CD14-positive monocyte (primary cell): ENCODE data around the gene CHAT. TPM values are rescaled to one million over a fixed set of nuclear protein-coding genes. Genes with fewer than 3 reads are reported as not detected.

Experiments used
- DNase-seq, 3 donors: peaks; one replicate each; pipeline ENCODE4 v3.0.0-alpha.2; 2011 to 2022
- H2AFZ ChIP-seq: 2 replicates; pipeline ENCODE4 v1.6.0; 2012; ENCODE audit warnings: mild to moderate bottlenecking, low read depth, low read length, inconsistent platforms; ENCODE audit not compliant: insufficient read depth, poor library complexity, severe bottlenecking
- H3K27ac ChIP-seq, 2 donors: 1 replicate in 1 of 2; 2 replicates in 1 of 2; pipeline ENCODE4 v1.5.1; 2012 to 2013; ENCODE audit warnings: low read length in 2 of 2, control low read depth in 1 of 2, inconsistent platforms in 1 of 2, low read depth in 1 of 2, mild to moderate bottlenecking in 1 of 2
- H3K27me3 ChIP-seq, 2 donors: one replicate each; pipeline versions ENCODE4 v1.6.0 to v1.6.1; 2011 to 2013; ENCODE audit warnings: low read length in 2 of 2; ENCODE audit not compliant: control insufficient read depth in 2 of 2, insufficient read depth in 2 of 2
- H3K36me3 ChIP-seq, 2 donors: replicated peaks in 1 of 2; 1 replicate in 1 of 2; 2 replicates in 1 of 2; pipeline versions ENCODE4 v1.5.1 to v1.6.1; 2012 to 2013; ENCODE audit warnings: low read length in 2 of 2, control low read depth in 1 of 2, inconsistent platforms in 1 of 2, mild to moderate bottlenecking in 1 of 2; ENCODE audit not compliant: insufficient read depth in 2 of 2, control insufficient read depth in 1 of 2
- H3K4me1 ChIP-seq, 2 donors: 1 replicate in 1 of 2; 2 replicates in 1 of 2; pipeline versions ENCODE4 v1.5.1 to v1.6.1; 2012 to 2013; ENCODE audit warnings: low read length in 2 of 2, control low read depth in 1 of 2, inconsistent platforms in 1 of 2, mild to moderate bottlenecking in 1 of 2, moderate library complexity in 1 of 2; ENCODE audit not compliant: insufficient read depth in 2 of 2, control insufficient read depth in 1 of 2
- H3K4me2 ChIP-seq: replicated peaks from 2 replicates; pipeline ENCODE3; 2012; ENCODE audit warnings: low read length, moderate library complexity, mild to moderate bottlenecking; ENCODE audit not compliant: poor library complexity, severe bottlenecking; ENCODE audit errors: extremely low read depth
- H3K4me3 ChIP-seq, 3 experiments: fragments of 200-600 bp in 1 of 3; sonication (generic) in 1 of 3; replicated peaks in 1 of 3; 1 replicate in 2 of 3; 2 replicates in 1 of 3; pipeline ENCODE4 v1.5.1; 2011 to 2013; ENCODE audit warnings: low read length in 3 of 3, mild to moderate bottlenecking in 3 of 3, control low read depth in 2 of 3, low read depth in 2 of 3, inconsistent platforms in 1 of 3, moderate library complexity in 1 of 3
- H3K79me2 ChIP-seq: 2 replicates; pipeline ENCODE4 v1.6.0; 2012; ENCODE audit warnings: mild to moderate bottlenecking, control low read depth, inconsistent platforms, low read length, moderate library complexity; ENCODE audit not compliant: insufficient read depth
- H3K9ac ChIP-seq: 2 replicates; pipeline ENCODE4 v1.6.0; 2017; ENCODE audit warnings: low read length, mild to moderate bottlenecking; ENCODE audit not compliant: insufficient read depth, poor library complexity, severe bottlenecking
- H3K9me3 ChIP-seq, 2 donors: replicated peaks in 1 of 2; 1 replicate in 1 of 2; 2 replicates in 1 of 2; pipeline versions ENCODE4 v1.5.1 to v1.6.1; 2012 to 2013; ENCODE audit warnings: low read length in 2 of 2, control low read depth in 1 of 2; ENCODE audit not compliant: control insufficient read depth in 1 of 2, insufficient read depth in 1 of 2
- H4K20me1 ChIP-seq: 2 replicates; pipeline ENCODE4 v1.6.0; 2012; ENCODE audit warnings: mild to moderate bottlenecking, low read length, control low read depth, moderate library complexity; ENCODE audit not compliant: insufficient read depth
- H3K27ac Mint-ChIP-seq, 7 donors: one replicate each; pipeline ENCODE4 v1.8.0; 2020; ENCODE audit warnings: mild to moderate bottlenecking in 7 of 7, mixed read lengths in 7 of 7, moderate library complexity in 6 of 7, inconsistent platforms in 2 of 7
- H3K27me3 Mint-ChIP-seq, 3 donors: one replicate each; pipeline ENCODE4 v1.8.0; 2021 to 2022; ENCODE audit warnings: low read depth in 3 of 3, mild to moderate bottlenecking in 3 of 3, mixed read lengths in 3 of 3, moderate library complexity in 3 of 3, inconsistent platforms in 1 of 3
- H3K36me3 Mint-ChIP-seq, 2 donors: one replicate each; pipeline ENCODE4 v1.8.0; 2020; ENCODE audit warnings: mixed read lengths in 2 of 2, inconsistent platforms in 1 of 2, mild to moderate bottlenecking in 1 of 2
- H3K4me1 Mint-ChIP-seq: one replicate; pipeline ENCODE4 v1.8.0; 2020; ENCODE audit warnings: mild to moderate bottlenecking, mixed read lengths
- H3K4me3 Mint-ChIP-seq, 2 donors: one replicate each; pipeline ENCODE4 v1.8.0; 2020; ENCODE audit warnings: mild to moderate bottlenecking in 2 of 2, mixed read lengths in 2 of 2, moderate library complexity in 1 of 2
- H3K9me3 Mint-ChIP-seq, 7 donors: one replicate each; pipeline ENCODE4 v1.8.0; 2020 to 2022; ENCODE audit warnings: mixed read lengths in 7 of 7, mild to moderate bottlenecking in 6 of 7, moderate library complexity in 6 of 7, inconsistent platforms in 2 of 7
- WGBS: methylation state at CpG from one replicate; pipeline ENCODE4 v1.1.5; 2013; ENCODE audit warnings: missing lambda C conversion rate; ENCODE audit not compliant: insufficient coverage; 5-methylcytosine and 5-hydroxymethylcytosine counted together
- intact Hi-C, 2 donors: fragments of 100-400 bp; cut with micrococcal nuclease; formaldehyde crosslinking; loops; one replicate each; pipeline versions ENCODE4 v1.15.0 to v1.15.1; 2023
- polyA plus RNA-seq, 3 donors: library from polyadenylated mRNA; depleted of rRNA in 1 of 3; unstranded in 2 of 3; stranded (reverse) in 1 of 3; fragments of 300-500 nt in 2 of 3; fragments of >200 nt in 1 of 3; fragmentation: Illumina TruSeq in 2 of 3; gene quantifications; 1 replicate in 2 of 3; 2 replicates in 1 of 3; pipeline ENCODE4 v1.2.3, GENCODE V29; 2012 to 2021
- TF ChIP-seq, protein P1 (sequence below): fragments of 200-600 bp; IDR thresholded peaks from one replicate; pipeline ENCODE4 v1.8.0; 2022; ENCODE audit warnings: antibody characterized with exemption, mild to moderate bottlenecking

The CHAT gene
- polyA plus RNA-seq, 3 donors: not detected

DNA sequence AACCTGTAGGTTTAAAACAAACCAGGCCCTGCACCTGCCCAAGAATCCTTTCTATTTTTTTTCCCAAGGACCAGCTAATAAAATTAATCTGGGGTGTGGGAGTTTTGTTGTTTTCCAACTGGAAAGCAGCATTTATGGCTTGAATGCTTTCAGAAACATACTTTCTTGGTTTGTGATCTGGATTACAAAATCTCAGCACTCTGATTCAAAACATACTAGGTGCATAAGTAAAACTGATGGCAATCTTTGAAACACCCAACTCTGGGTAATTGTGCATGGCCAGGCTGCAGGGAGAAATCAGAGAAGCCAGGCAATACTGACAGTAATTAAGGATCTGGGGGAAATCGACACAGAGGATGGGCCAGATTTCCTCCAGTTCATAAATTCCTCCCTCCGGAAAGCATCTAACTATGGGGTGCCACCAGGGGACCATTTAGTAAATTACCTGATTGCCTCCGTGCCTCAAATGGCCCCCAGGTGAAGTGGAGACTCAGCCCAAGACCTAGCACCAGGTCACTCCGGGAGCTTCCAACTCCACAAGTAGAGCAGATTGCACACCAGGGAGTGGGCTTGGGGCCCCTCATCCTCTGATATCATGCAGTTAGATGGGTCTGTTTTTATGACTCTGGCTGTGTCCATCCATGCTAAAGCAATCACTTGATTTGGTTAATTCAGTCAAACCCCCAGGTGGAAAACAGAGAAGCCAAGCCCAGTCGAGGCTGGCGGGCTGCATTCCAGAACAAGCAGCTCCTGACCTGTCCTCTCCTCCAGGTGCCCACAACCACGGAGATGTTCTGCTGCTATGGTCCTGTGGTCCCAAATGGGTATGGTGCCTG lies 50.4 kb downstream of the CHAT start:
- TF ChIP-seq, protein P1, sequence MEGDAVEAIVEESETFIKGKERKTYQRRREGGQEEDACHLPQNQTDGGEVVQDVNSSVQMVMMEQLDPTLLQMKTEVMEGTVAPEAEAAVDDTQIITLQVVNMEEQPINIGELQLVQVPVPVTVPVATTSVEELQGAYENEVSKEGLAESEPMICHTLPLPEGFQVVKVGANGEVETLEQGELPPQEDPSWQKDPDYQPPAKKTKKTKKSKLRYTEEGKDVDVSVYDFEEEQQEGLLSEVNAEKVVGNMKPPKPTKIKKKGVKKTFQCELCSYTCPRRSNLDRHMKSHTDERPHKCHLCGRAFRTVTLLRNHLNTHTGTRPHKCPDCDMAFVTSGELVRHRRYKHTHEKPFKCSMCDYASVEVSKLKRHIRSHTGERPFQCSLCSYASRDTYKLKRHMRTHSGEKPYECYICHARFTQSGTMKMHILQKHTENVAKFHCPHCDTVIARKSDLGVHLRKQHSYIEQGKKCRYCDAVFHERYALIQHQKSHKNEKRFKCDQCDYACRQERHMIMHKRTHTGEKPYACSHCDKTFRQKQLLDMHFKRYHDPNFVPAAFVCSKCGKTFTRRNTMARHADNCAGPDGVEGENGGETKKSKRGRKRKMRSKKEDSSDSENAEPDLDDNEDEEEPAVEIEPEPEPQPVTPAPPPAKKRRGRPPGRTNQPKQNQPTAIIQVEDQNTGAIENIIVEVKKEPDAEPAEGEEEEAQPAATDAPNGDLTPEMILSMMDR: no peak
- 96% methylated on average over 3 of the region's 7 CpGs for WGBS
- Mint-ChIP-seq H3K36me3 (no peaks in the 10 kb centered on the region), H3K4me1 (no peaks in the 10 kb centered on the region), H3K27ac (no peak overlapping the region), H3K27me3 (peaks cover 0 to 20% (median 5%) of the 10 kb centered on the region in 3 donors), H3K4me3 (no peak overlapping the region), H3K9me3 (peaks cover 5 to 12% (median 8%) of the 10 kb centered on the region in 7 donors)
- no peak overlapping the region for H3K4me2 ChIP-seq
- no peak overlapping the region for H3K27ac ChIP-seq
- no peaks in the 10 kb centered on the region for H4K20me1 ChIP-seq
- intact Hi-C loops: no loop called here
- H3K4me1 ChIP-seq: no peaks in the 10 kb centered on the region
- H3K4me3 ChIP-seq: no peak overlapping the region
- H3K36me3 ChIP-seq: no peaks in the 10 kb centered on the region
- no peaks in the 10 kb centered on the region for H3K27me3 ChIP-seq
- no peak overlapping the region for H2AFZ ChIP-seq
- DNase-seq: no peak
- no peaks in the 10 kb centered on the region for H3K79me2 ChIP-seq
- no peak overlapping the region for H3K9ac ChIP-seq
- H3K9me3 ChIP-seq: peaks cover 4 to 9% of the 10 kb centered on the region in 2 donors

DNA sequence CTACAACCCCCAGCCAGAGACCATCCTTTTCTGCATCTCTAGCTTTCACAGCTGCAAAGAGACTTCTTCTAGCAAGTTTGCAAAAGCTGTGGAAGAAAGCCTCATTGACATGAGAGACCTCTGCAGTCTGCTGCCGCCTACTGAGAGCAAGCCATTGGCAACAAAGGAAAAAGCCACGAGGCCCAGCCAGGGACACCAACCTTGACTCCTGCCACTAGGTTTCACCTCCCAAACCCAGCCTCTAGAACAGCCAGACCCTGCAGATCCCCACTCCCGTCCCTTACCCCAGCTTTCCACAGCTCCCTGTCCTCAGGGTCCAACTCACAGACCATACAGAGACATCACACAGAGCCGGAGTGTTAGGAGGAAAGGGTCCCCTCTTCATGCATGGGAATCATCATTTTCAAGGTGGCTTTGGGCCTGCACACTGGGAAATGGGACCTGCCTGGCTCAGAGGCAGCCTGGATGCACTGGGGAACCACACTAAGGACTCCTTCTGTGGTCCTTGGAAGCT lies 51.1 kb downstream of the CHAT start:
- Histone ChIP-seq H3K27me3 (no peaks in the 10 kb centered on the region), H4K20me1 (no peaks in the 10 kb centered on the region), H3K79me2 (no peaks in the 10 kb centered on the region), H3K9me3 (peaks cover 0 to 3% of the 10 kb centered on the region in 2 donors), H3K27ac (no peak overlapping the region), H3K9ac (no peak overlapping the region), H3K4me3 (no peak overlapping the region), H3K4me2 (no peak overlapping the region), H3K4me1 (no peaks in the 10 kb centered on the region), H3K36me3 (no peaks in the 10 kb centered on the region), H2AFZ (no peak overlapping the region)
- Mint-ChIP-seq H3K27me3 (peaks cover 2 to 20% (median 5%) of the 10 kb centered on the region in 3 donors), H3K4me3 (no peak overlapping the region), H3K4me1 (no peaks in the 10 kb centered on the region), H3K9me3 (peaks cover 2 to 6% (median 5%) of the 10 kb centered on the region in 7 donors), H3K27ac (no peak overlapping the region), H3K36me3 (no peaks in the 10 kb centered on the region)
- intact Hi-C loops: no loop called here
- TF ChIP-seq, protein P1: no peak
- DNase-seq: no peak
- WGBS: 76% methylated on average over 3 of the region's 4 CpGs
